HCT116 (cell line): ENCODE measurements around the gene CSAD. TPM values are rescaled to one million over a fixed set of nuclear protein-coding genes. Genes with fewer than 3 reads are reported as not detected.
"Not testable (repeated sequence)": the region's sequence is repeated elsewhere in the genome, so short reads cannot be mapped to it uniquely, and the experiment has no call there.

Experiments
- ATAC-seq: fragments of 200-7000 bp; cut with Tn5 transposase; 2 replicates; pipeline ENCODE4 v1.9.1; 2020; ENCODE audit warnings: mild to moderate bottlenecking, moderate library complexity
- BruUV-seq: library from RNA; stranded (reverse); fragments of 400-500 nt; replicated peaks from 2 replicates; lab custom pipeline; 2021; lab: Mats Ljungman, UMichigan
- CTCF ChIA-PET: fragments of 300-600 bp; sonication (Branson Sonifier 250); formaldehyde crosslinking; loops from one replicate; lab custom pipeline; 2021; ENCODE audit warnings: antibody characterized with exemption; lab: Charles Lee
- POLR2A ChIA-PET: fragments of 300-600, 350-600 bp; sonication (Branson Sonifier 250); formaldehyde crosslinking; loops from one replicate; lab custom pipeline; 2021; ENCODE audit warnings: antibody characterized with exemption; lab: Charles Lee
- RAD21 ChIA-PET, 2 experiments: fragments of 300-600 bp; sonication (Branson Sonifier 250); formaldehyde crosslinking; loops; one replicate each; lab custom pipeline; 2023; ENCODE audit warnings: low total read pairs in 2 of 2; ENCODE audit not compliant: uncharacterized antibody in 2 of 2, unreplicated experiment in 2 of 2, low non-redundant PET in 1 of 2; lab: Charles Lee
- DNase-seq: peaks from one replicate; pipeline ENCODE4 v3.0.0-alpha.2; 2010; ENCODE audit warnings: low read depth, low spot score
- H2AFZ ChIP-seq: fragments of 200-600 bp; shearing (Covaris generic), sonication (generic); 2 replicates; pipeline ENCODE4 v1.6.1; 2017; ENCODE audit warnings: low read depth, mixed run types, mixed read lengths, antibody characterized with exemption, low read length; ENCODE audit not compliant: poor library complexity, severe bottlenecking
- H3K27ac ChIP-seq: 2 replicates; pipeline ENCODE4 v1.5.1; 2012; ENCODE audit warnings: low read depth, low read length
- H3K27me3 ChIP-seq: fragments of 200-600 bp; sonication (generic); 2 replicates; pipeline ENCODE4 v1.6.1; 2016; ENCODE audit warnings: mixed run types, low read length, mixed read lengths; ENCODE audit not compliant: insufficient read depth
- H3K36me3 ChIP-seq, 2 experiments: fragments of 200-500 bp in 1 of 2; fragments of 200-600 bp in 1 of 2; sonication (Bioruptor generic) in 1 of 2; sonication (generic) in 1 of 2; 2 replicates each; pipeline versions ENCODE4 v1.5.1 to v1.6.1; 2014 to 2016; ENCODE audit warnings: low read length in 2 of 2, inconsistent platforms in 1 of 2, mixed read lengths in 1 of 2, mixed run types in 1 of 2; ENCODE audit not compliant: insufficient read depth in 2 of 2, control insufficient read depth in 1 of 2
- H3K4me1 ChIP-seq, 2 experiments: fragments of 200-600 bp in 1 of 2; sonication (generic) in 1 of 2; 2 replicates each; pipeline versions ENCODE4 v1.5.1 to v1.6.1; 2012 to 2017; ENCODE audit warnings: low read length in 2 of 2, inconsistent platforms in 1 of 2, mild to moderate bottlenecking in 1 of 2, mixed read lengths in 1 of 2, mixed run types in 1 of 2, moderate library complexity in 1 of 2; ENCODE audit not compliant: insufficient read depth in 2 of 2, control insufficient read depth in 1 of 2
- H3K4me2 ChIP-seq: fragments of 200-600 bp; sonication (generic); 2 replicates; pipeline ENCODE4 v1.6.1; 2017; ENCODE audit warnings: mixed run types, low read length, mixed read lengths
- H3K4me3 ChIP-seq, 2 experiments: fragments of 200-600 bp in 1 of 2; sonication (generic) in 1 of 2; replicated peaks in 1 of 2; 2 replicates each; pipeline ENCODE4 v1.5.1; 2011 to 2016; ENCODE audit warnings: low read length in 2 of 2, control low read depth in 1 of 2, low read depth in 1 of 2, mild to moderate bottlenecking in 1 of 2, mixed read lengths in 1 of 2, mixed run types in 1 of 2
- H3K79me2 ChIP-seq: fragments of 200-600 bp; sonication (generic); 2 replicates; pipeline ENCODE4 v1.6.1; 2017; ENCODE audit warnings: mild to moderate bottlenecking, mixed run types, low read length, moderate library complexity, mixed read lengths; ENCODE audit not compliant: insufficient read depth
- H3K9ac ChIP-seq: fragments of 200-600 bp; sonication (generic); 2 replicates; pipeline ENCODE4 v1.6.1; 2016; ENCODE audit warnings: low read length, mixed read lengths
- H3K9me2 ChIP-seq: fragments of 200-600 bp; sonication (generic), shearing (Covaris generic); 2 replicates; pipeline ENCODE4 v1.6.1; 2017; ENCODE audit warnings: mixed run types, mild to moderate bottlenecking, moderate library complexity; ENCODE audit not compliant: insufficient read depth
- H3K9me3 ChIP-seq, 2 experiments: fragments of 200-500 bp in 1 of 2; fragments of 200-600 bp in 1 of 2; sonication (Bioruptor generic) in 1 of 2; sonication (generic) in 1 of 2; 2 replicates each; pipeline ENCODE4 v1.6.1; 2014 to 2017; ENCODE audit warnings: low read length in 2 of 2, mixed read lengths in 2 of 2, inconsistent platforms in 1 of 2, low read depth in 1 of 2, mild to moderate bottlenecking in 1 of 2, mixed run types in 1 of 2, moderate library complexity in 1 of 2; ENCODE audit not compliant: control insufficient read depth in 1 of 2, insufficient read depth in 1 of 2
- H4K20me1 ChIP-seq: fragments of 200-600 bp; sonication (generic), shearing (Covaris generic); 2 replicates; pipeline ENCODE4 v1.6.1; 2017; ENCODE audit warnings: mixed run types, mild to moderate bottlenecking, moderate library complexity; ENCODE audit not compliant: insufficient read depth
- CEBPB ChIP-seq: IDR thresholded peaks from 2 replicates; pipeline ENCODE4 v1.6.1; 2012; ENCODE audit warnings: low read depth
- EZH2phosphoT487 ChIP-seq: fragments of 200-600 bp; IDR thresholded peaks from 2 replicates; pipeline ENCODE4 v1.6.1; 2018; ENCODE audit warnings: antibody characterized with exemption, borderline replicate concordance
- FOSL1 ChIP-seq: IDR thresholded peaks from 2 replicates; pipeline ENCODE4 v1.6.1; 2012; ENCODE audit warnings: low read depth
- POLR2AphosphoS5 ChIP-seq: IDR thresholded peaks from 2 replicates; pipeline ENCODE4 v1.6.1; 2011; ENCODE audit warnings: mild to moderate bottlenecking, low read depth, low read length, moderate library complexity
- TCF7L2 ChIP-seq: IDR thresholded peaks from 2 replicates; pipeline ENCODE4 v1.7.0; 2011; ENCODE audit warnings: borderline replicate concordance, inconsistent platforms; ENCODE audit not compliant: insufficient read depth, insufficient read length; ENCODE audit errors: extremely low read depth
- YY1 ChIP-seq: IDR thresholded peaks from 2 replicates; pipeline ENCODE4 v1.6.1; 2011; ENCODE audit warnings: low read length, low read depth, moderate library complexity, mild to moderate bottlenecking; ENCODE audit not compliant: insufficient replicate concordance; ENCODE audit errors: extremely low read depth
- ZFX ChIP-seq: fragments of 450-650 bp; IDR thresholded peaks from 2 replicates; pipeline ENCODE4 v1.6.1; 2017
- intact Hi-C: fragments of 100-400 bp; cut with micrococcal nuclease; formaldehyde crosslinking; loops from 2 replicates; pipeline ENCODE4 v1.10.0; 2022
- total RNA-seq: library from RNA; stranded (reverse); gene quantifications from one replicate; pipeline ENCODE4 v1.2.1, GENCODE V29; 2021; ENCODE audit not compliant: unreplicated experiment
- TF ChIP-seq, protein P1 (sequence below), 3 experiments: fragments of 200-600 bp in 1 of 3; sonication (generic) in 1 of 3; IDR thresholded peaks in 2 of 3; conservative IDR thresholded peaks in 1 of 3; 2 replicates each; pipeline ENCODE4 v1.5.1; 2012 to 2017; ENCODE audit warnings: low read depth in 2 of 3, low read length in 2 of 3, antibody characterized with exemption in 1 of 3, borderline replicate concordance in 1 of 3, control low read depth in 1 of 3, mild to moderate bottlenecking in 1 of 3, mixed read lengths in 1 of 3, mixed run types in 1 of 3, moderate library complexity in 1 of 3; ENCODE audit not compliant: insufficient read depth in 1 of 3
- TF ChIP-seq, protein P2 (sequence below): IDR thresholded peaks from 2 replicates; pipeline ENCODE4 v1.6.1; 2012
- TF ChIP-seq, protein P3 (sequence below): IDR thresholded peaks from 2 replicates; pipeline ENCODE4 v1.6.1; 2012; ENCODE audit warnings: low read depth
- TF ChIP-seq, protein P4 (sequence below): IDR thresholded peaks from 2 replicates; pipeline ENCODE4 v1.6.1; 2011; ENCODE audit warnings: mild to moderate bottlenecking, low read length, moderate library complexity; ENCODE audit not compliant: insufficient replicate concordance; ENCODE audit errors: extremely low read depth

The CSAD gene
- total RNA-seq, 1 experiment from 2014 or later = 20.3 TPM

DNA sequence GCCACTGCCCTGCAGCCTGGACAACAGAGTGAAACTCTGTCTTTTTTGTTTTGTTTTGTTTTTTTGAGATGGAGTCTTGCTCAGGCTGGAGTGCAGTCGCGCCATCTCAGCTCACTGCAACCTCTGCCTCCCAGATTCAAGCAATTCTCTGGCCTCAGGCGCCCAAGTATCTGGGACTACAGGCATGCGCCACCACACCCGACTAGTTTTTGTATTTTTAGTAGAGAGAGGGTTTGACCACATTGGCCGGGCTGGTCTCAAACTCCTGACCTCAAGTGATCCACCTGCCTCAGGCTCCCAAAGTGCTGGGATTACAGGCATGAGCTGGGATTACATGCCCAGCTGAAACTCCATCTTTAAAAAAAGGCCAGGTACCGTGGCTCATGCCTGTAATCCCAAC lies 21.6 kb upstream of the CSAD start:
- H3K79me2 ChIP-seq, BruUV-seq, POLR2A ChIA-PET, ATAC-seq, H3K4me2 ChIP-seq, CTCF ChIA-PET, H4K20me1 ChIP-seq, H2AFZ ChIP-seq, H3K9me3 ChIP-seq, H3K27ac ChIP-seq, RAD21 ChIA-PET, H3K36me3 ChIP-seq, H3K27me3 ChIP-seq, intact Hi-C loops, H3K4me3 ChIP-seq, H3K9ac ChIP-seq, H3K9me2 ChIP-seq, DNase-seq: not testable (repeated sequence)
- H3K4me1 ChIP-seq = peaks cover 7 to 21% of the 10 kb centered on the region in 2 experiments; a peak in 3 of 4 replicates

DNA sequence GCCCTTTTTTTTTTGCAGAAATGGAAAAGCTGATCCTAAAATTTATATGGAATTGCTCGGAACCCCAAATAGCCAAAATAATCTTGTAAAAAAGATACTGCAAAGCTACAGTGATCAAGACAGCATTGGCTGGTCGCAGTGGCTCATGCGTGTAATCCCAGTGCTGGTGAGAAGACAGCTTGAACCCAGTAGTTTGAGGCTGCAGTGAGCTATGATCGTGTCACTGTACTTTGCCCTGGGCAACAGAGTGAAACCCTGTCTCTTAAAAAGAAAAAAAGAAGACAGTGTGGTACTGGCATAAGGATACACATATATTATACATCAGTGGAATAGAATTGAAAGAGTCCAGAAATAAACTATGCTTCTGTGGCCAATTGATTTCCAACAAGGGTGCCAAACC lies 20.9 kb upstream of the CSAD start:
- no peak overlapping the region for H3K4me2 ChIP-seq
- H3K9me2 ChIP-seq = no peaks in the 10 kb centered on the region
- RAD21 ChIA-PET = no interaction called here
- no peak overlapping the region for H3K27ac ChIP-seq
- intact Hi-C loops = no loop called here
- no peaks in the 10 kb centered on the region for H3K79me2 ChIP-seq
- POLR2A ChIA-PET = no interaction called here
- DNase-seq = no peak
- no peaks in the 10 kb centered on the region for H3K36me3 ChIP-seq
- no peak overlapping the region for H2AFZ ChIP-seq
- BruUV-seq = no TSS peak
- no peak for ATAC-seq
- no peaks in the 10 kb centered on the region for H3K9me3 ChIP-seq
- no peaks in the 10 kb centered on the region for H3K27me3 ChIP-seq
- H3K4me3 ChIP-seq = no peak overlapping the region
- CTCF ChIA-PET = no interaction called here
- peaks cover 7 to 27% of the 10 kb centered on the region in 2 experiments; a peak in 3 of 4 replicates for H3K4me1 ChIP-seq
- H3K9ac ChIP-seq = no peak overlapping the region
- no peaks in the 10 kb centered on the region for H4K20me1 ChIP-seq
- TF ChIP-seq FOSL1 (no peak), TCF7L2 (no peak), EZH2phosphoT487 (no peak), ZFX (no peak), CEBPB (no peak), POLR2AphosphoS5 (no peak), YY1 (no peak)
- TF ChIP-seq, protein P1, sequence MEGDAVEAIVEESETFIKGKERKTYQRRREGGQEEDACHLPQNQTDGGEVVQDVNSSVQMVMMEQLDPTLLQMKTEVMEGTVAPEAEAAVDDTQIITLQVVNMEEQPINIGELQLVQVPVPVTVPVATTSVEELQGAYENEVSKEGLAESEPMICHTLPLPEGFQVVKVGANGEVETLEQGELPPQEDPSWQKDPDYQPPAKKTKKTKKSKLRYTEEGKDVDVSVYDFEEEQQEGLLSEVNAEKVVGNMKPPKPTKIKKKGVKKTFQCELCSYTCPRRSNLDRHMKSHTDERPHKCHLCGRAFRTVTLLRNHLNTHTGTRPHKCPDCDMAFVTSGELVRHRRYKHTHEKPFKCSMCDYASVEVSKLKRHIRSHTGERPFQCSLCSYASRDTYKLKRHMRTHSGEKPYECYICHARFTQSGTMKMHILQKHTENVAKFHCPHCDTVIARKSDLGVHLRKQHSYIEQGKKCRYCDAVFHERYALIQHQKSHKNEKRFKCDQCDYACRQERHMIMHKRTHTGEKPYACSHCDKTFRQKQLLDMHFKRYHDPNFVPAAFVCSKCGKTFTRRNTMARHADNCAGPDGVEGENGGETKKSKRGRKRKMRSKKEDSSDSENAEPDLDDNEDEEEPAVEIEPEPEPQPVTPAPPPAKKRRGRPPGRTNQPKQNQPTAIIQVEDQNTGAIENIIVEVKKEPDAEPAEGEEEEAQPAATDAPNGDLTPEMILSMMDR (IDR thresholded peaks at IDR 0.05 in 2 of 3, conservative IDR thresholded peaks at IDR 0.05 in 1 of 3; ENCODE audit: borderline replicate concordance in 1 of 3, insufficient read depth in 1 of 3, low read depth in 2 of 3, low read length in 2 of 3) = no peak
- TF ChIP-seq, protein P2, sequence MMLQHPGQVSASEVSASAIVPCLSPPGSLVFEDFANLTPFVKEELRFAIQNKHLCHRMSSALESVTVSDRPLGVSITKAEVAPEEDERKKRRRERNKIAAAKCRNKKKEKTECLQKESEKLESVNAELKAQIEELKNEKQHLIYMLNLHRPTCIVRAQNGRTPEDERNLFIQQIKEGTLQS = no peak
- TF ChIP-seq, protein P3, sequence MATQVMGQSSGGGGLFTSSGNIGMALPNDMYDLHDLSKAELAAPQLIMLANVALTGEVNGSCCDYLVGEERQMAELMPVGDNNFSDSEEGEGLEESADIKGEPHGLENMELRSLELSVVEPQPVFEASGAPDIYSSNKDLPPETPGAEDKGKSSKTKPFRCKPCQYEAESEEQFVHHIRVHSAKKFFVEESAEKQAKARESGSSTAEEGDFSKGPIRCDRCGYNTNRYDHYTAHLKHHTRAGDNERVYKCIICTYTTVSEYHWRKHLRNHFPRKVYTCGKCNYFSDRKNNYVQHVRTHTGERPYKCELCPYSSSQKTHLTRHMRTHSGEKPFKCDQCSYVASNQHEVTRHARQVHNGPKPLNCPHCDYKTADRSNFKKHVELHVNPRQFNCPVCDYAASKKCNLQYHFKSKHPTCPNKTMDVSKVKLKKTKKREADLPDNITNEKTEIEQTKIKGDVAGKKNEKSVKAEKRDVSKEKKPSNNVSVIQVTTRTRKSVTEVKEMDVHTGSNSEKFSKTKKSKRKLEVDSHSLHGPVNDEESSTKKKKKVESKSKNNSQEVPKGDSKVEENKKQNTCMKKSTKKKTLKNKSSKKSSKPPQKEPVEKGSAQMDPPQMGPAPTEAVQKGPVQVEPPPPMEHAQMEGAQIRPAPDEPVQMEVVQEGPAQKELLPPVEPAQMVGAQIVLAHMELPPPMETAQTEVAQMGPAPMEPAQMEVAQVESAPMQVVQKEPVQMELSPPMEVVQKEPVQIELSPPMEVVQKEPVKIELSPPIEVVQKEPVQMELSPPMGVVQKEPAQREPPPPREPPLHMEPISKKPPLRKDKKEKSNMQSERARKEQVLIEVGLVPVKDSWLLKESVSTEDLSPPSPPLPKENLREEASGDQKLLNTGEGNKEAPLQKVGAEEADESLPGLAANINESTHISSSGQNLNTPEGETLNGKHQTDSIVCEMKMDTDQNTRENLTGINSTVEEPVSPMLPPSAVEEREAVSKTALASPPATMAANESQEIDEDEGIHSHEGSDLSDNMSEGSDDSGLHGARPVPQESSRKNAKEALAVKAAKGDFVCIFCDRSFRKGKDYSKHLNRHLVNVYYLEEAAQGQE = no peak
- TF ChIP-seq, protein P4, sequence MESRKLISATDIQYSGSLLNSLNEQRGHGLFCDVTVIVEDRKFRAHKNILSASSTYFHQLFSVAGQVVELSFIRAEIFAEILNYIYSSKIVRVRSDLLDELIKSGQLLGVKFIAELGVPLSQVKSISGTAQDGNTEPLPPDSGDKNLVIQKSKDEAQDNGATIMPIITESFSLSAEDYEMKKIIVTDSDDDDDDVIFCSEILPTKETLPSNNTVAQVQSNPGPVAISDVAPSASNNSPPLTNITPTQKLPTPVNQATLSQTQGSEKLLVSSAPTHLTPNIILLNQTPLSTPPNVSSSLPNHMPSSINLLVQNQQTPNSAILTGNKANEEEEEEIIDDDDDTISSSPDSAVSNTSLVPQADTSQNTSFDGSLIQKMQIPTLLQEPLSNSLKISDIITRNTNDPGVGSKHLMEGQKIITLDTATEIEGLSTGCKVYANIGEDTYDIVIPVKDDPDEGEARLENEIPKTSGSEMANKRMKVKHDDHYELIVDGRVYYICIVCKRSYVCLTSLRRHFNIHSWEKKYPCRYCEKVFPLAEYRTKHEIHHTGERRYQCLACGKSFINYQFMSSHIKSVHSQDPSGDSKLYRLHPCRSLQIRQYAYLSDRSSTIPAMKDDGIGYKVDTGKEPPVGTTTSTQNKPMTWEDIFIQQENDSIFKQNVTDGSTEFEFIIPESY = no peak
